ENCODE data around the gene ADARB1.
A peak's percentile ranks its signal among the peaks of the same experiment; 100 is the strongest.

The ADARB1 gene

DNA sequence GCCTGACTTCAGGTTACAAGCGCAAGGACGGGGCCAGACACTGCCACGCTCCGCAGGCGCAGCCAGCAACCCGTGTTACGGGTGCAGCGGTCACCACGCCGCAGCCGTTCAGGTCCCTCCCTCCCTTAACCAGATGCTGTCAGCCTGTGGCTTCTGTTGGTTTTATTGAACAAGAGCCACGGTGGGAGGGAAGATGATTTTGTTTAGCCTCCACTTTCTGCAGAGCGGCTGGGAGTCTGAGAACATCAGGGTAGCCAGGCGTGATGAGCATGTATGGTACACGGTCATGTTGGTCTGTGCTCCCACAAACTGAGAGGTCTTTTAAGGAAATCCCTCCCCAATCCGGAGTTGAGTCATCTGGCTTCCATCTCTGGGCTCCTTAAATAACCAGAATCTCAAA is 18.5 kb upstream of the ADARB1 start:
- no peak for DNase-seq

DNA sequence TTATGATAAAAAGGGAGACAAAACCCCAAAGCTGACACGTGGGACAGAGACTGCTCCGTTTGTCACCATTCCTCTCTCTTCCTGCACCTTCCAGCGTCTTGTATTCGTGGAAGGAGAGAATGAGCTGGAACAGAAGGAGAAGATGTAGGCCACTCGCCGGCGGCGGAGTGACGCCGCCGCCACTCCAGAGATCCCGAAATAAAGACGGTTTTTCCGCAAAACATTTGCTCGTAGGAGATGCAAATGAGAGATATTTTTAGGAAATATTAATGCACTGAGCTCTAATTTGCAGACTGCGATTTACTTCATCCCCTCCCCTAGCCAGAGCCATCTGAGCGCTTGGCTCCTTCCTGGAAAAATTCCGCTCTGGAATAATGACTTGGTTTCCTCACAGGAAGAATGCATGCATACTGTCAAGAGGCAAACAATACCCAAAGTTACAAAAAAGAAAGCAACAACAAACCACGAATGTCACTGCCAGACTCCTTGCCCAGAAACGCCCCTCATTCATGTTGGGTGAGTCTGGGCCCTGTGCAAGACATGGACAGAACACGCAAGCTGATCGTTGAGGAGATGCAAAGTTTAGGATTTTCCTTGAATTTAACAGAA is 18.0 kb upstream of the ADARB1 start:
- DNase-seq: no peak

DNA sequence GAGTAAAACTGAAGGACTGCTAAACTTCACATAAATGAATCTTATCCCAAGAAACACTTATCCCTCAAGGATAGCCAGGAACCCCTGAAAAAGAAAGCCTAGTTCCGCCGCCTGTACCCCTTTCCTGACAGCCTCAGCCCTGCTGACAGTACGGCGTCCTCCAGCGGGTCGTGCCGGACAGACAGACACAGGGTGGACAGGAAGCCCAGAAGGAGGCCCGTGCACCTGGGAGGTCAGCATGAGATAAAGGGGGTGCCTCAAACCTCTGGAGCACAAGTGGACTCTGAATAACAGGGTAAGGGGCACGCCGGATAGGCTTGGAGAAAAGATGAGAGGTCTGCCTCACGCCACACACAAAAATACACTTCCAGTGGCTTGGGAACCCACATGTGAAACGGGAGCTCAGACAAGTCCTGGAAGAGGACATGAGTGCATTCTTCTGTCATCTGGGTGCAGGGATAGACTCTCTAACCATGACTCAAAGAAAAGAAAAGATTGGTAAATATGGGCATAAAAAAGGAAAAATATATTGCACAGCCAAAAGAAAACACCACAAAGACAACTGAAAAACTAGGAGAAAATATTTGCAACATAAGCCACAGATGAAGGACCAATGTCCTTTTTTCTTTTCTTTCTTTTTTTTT is 17.3 kb upstream of the ADARB1 start:
- DNase-seq: no peak

DNA sequence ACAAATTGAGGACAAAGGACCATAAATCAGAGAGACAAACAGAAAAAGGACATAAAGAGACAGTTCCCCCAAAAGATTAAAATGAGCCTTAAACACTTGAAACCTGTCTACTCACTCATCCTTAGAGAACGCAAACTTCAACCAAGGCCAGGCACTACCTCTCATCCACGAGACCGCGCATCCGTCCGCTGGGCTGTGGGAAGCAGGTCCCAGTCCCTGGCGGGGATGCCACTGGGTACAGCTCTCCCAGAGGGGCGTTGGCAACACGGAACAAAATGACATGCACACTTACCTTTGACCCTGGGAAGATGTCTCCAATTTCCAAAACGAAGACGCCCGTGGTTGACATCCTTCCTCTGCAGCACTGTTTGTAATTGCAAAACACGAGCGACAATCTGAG is 16.5 kb upstream of the ADARB1 start:
- DNase-seq: no peak

DNA sequence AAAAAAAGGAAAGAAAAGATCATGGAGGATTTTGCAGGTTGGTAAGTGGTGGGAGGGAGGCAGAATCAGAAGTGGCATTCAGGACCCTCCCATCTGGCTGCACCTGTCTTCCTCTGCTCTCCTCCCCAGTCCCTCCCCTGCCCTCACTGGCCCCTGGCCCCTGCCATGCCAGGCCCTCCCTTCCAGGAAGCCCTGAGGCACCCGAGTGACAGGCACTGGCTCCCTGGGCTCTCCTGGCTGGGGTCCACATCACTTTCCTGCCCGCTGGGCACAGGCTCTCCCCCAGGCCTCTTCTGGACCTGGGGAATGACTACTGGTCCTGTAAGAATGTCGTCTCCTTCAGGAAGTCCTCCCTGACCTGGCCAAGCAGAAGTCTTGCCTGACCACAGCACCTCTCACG is 15.3 kb upstream of the ADARB1 start:
- DNase-seq: no peak

DNA sequence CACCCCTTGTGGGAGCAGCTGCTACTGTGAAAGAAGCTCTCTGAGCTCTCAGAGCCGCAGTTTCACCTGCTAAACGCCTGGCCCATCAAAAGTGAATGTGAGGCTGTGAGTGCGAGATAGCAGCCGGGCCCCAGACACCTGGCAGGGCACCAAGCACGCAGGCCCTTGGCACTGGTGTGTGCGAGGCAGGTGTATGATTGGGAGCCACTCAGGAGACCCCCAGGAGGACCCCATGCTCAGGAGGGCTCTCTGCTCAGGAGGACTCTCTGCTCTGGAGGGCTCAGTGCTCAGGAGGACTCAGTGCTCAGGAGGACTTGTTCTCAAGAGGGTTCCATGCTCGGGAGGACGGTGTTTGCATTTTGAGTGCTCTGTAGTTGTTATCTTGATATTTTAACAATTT is 14.3 kb upstream of the ADARB1 start:
- no peak for DNase-seq

DNA sequence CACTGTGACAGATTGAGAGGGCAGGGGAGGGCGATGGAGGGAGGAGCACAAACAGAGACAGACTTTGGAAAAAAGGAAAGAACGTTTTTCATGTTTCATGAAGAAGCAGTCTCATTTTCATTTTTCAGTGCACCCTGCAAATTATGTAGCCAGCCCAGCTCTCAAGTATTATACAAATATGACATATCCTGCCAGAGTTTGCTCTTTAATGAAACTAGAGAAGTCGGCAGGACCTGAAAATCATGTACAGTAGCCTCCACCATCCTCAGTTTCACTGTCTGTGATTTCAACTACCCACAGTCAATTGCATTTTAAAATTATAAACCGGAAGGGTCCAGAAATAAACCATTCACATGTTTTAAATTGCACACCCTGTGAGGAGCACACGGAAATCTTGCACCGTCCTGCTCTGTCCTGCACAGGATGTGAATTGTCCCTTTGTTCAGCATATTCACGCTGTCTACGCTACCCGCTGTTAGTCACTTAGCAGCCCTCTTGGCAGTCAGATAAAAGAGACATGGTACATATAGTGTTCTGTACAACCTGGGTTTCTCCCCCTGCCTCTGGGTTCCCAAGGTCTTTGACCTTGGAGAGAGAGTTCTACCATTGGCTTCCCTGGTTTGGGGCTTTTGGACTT is 13.6 kb upstream of the ADARB1 start:
- DNase-seq: no peak

DNA sequence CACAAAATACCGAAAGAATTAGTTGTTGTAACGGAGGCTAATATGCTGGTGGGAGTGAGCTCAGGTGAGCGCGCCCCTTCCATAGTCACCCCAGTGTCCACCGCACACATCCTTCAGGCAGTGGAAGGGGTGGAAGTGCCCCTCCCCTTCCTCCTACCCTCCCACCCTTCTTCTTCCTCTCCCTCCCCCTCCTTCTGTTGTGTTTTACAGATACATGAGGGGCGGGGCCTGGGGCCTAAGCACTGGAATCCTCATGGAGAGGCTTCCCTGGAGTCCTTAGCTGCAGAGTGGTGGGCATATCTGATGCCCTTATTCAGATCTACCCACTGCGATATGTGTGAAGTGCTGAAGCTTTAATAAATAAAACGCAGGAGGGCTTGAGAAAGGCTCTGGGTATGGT is 10.3 kb upstream of the ADARB1 start:
- no peak for DNase-seq

DNA sequence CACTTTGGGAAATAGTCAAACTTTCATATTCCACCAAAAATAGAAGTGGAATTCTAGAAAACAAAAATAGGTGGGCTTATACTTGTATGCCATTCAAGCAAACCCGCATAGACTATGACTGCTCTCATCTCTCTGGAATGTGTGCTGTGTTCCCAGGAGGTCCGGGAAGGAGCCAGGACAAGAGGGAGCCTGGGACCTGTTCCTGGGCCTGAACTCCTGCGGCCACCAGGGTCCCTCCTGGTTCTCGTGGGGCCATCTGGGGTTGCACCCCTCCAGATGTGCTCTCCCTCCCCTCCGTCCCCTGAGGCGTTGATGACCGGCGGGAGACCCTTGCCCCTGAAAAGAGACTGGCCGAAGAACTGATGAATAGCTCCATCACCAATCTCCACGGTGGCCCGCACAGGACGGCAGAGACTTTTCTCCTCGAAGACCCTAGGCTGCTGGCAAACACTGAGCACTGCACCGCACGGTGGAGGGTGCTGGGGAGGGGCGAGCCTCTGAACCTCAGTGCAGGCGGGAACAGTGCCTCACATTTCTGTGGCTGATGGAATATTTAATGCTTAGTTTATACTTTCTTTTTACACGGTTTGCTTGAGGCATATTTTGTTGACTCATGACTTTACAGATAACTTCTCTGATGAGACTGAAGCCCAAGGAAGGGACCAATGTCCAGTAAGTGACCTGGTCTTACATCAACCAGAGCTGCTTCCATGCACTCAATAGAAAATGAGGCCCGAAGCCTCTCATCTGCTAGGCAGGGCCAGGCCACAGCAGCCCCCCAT is 9.6 kb upstream of the ADARB1 start:
- DNase-seq: no peak

DNA sequence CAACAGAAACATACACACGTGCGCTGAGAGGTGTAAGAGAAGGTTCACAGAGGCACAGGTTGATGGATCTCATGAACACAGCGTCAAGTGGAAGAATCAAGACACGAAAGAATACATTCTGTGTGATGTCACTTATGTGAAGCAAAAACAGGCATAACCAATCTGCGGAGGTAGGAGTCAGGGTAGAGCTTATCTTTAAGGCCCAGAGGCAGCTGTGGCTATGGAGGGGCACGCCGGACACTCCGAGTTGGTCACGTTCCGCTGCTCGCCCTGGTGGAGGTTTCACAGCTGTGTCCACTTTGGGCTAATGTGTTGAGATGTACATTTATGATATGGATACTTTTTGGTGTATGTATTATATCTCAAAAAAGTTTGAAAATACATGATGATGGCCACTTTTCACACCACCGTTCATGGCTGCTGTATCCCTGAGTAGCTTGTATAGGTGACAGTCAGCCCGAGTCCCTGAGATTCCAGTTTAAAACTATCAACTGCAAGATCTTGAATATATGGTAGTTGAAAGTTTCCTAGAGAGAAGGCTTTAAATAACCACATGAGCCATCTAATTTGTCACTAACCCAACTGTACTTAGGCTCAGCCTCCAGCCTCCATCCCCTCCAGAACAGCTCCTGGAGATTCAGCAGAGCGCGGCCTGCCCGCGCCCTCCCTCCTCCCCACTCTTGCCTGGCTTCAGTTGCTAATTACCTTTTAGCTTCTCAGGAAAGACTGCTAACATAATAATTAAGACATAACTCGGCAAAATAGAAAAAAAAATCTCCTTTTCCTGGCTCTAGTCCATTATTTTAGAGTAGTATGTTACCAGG is 6.7 kb upstream of the ADARB1 start:
- DNase-seq: no peak

DNA sequence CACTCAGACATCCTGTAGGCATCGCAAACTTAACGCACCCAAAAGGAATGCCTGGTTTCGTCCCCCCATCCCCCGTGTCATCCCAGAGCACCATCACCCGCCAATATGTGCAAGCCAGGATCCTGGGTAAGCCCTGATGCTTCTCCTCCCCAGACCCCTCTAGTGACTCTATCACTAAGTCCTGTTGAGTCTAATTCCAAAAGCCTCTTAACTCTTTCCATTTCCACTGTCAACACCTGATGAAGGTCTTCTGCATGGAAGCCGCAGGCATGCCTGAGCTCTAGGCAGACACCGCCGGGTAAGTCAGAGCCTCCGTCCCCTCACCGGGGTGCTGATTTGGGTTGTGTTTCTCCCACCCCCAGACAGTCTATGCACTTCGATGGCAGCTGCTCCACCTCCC is 5.3 kb upstream of the ADARB1 start:
- DNase-seq: no peak

DNA sequence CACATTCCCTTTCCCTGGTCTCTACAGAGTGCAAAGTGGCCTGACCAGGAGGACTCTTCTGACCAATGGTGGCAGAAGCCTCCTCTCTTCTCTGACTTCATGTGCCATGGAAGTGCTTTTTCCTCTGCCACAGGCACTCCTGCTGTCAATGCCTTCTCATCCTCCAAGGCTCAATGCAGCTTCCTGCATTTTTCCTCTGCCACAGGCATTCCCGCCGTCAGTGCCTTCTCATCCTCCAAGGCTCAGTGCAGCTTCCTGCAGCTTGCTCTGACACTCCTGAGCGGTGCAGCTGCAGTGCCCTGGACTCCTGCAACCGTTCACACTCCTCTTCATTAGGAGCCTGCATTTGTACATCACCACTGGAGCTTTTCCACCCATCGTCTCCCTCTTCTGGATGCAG is 4.7 kb upstream of the ADARB1 start:
- DNase-seq: no peak

DNA sequence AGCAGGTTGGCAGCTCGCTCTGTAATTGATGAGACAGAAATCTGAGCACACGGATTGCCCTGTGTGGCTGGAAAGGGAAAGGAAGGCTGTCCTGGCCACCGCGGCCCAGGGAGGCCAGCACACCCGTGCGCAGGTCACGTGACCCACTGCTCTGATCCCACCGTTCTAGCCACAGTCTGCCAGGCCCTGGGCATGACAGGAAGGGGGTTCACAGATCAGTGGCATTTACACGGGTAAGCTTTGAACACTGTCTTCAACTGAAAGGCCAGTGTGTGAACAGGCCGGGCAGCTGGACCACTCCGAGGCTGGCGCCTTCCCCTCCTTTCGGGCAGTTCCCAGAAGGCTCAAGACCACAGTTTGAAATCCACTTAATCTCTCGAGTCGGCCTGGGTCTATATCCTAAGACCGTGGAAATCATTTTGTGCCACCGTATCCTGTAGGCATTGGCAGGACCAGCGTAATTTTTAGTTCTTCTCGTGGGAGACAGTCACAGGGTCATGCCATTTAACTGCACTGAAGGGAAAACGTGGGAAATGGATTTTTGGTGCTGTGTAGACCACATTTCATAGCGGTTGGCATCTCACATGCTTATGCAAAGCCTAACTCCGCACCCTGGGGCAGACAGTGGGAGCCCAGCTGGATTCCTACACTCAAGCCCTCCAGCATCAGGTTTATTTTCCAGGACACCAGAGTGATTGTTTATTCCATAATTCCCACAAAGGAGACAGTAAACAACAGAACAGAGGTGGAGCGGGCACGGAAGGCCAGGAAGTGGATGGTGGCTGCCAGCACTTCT is 3.1 kb upstream of the ADARB1 start:
- no peak for DNase-seq

DNA sequence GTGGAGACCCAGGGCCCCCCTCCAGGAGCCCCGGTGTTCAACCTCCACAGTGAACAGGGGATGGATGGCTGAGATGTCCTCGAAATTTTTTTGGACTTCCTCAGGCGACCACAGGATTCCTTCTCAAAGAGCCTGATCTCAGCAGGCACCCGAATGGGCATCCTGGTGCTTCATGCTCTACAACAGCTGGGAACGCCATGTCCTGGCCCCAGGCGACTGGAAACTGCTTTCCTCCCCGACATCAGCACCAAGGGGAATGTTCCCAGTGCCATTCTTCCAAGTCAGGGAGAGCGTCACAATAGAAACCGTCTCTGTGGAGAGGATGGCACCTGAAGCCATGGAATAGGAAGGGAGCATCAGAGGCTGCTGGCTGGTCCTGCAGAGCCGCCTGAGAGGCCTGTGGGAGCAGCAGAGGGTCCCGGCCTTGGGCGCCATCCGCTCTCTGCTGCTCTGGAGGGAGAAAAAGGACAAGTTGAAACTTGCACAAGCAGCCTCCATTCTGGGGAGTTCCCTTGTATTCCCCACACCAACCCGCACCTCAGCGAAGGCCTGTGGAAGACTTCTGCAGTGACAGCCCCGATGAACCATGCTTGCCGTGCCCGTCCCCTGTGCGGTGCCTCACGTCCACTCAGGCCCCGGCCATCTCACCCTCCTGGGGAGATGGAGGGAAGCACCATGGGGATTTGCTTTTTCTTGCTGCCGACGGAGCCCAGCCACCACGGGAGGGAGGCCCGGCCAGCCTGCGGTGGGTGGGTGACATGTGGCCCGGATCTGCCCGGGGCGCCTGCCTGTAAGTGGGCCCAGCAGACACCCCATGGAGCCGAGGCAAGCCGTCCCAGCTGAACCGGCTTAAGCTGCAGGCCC is 2.3 kb upstream of the ADARB1 start:
- DNase-seq: no peak

DNA sequence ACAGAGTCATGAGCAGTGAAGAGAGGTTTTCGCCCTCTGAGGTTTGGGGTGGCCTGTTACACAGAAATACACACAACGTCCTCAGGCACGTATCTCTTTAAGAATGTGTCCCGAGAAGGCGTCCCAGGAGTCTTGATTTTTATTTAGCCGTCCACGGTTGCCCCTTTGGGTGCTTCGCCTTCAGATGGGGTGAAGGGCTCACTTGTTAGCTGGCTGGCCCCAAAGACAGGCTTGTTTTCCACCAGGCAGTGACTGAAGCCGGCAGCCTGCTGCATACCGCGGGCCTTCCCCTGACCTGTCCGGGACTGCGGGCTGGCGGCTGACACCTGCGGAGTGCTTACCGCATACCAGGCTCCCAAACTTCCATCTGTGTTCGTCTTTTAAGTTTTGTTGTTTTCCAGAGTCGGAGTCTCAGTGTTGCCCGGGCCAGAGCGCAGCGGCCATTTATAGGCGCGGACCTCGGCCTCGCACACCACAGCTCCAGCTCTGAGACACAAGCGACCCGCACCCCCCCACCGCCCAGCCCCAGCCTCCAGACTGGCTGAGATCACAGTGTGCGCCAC is 1.6 kb upstream of the ADARB1 start:
- no peak for DNase-seq

DNA sequence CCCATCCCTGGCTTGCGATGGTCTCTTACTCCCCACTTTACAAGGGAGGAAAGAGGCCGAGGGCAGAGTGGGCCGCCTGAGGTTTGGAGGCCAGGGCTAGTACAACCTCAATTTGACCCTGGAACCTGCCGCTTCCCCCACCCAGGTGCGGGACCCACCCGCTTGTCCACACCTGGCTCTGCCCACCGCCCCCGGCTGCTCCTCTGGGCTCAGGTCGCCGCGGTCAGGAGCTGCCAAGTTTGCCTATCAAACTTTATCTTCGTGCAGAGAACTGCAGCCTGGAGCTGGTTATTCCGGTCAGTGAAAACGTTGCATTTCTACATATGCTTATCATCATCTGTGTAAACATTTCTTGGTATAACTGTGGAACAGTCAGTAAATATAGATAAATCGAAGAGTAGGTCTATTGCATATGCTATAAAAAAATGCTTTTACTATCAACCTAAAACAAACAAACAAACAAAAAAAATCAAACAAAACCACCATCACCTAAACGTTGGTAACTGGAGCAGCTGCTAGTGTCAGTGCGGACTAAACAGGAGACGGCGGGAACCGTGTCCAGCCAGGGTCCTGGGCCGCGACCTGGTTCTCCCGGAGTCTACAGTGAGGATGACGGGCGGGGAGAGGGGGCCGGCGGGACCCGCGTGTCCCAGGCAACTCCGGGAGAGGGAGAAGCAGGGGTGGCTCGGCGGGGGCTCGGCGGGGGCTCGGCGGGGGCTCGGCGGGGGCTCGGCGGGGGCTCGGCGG is 906 bp upstream of the ADARB1 start:
- no peak for DNase-seq

DNA sequence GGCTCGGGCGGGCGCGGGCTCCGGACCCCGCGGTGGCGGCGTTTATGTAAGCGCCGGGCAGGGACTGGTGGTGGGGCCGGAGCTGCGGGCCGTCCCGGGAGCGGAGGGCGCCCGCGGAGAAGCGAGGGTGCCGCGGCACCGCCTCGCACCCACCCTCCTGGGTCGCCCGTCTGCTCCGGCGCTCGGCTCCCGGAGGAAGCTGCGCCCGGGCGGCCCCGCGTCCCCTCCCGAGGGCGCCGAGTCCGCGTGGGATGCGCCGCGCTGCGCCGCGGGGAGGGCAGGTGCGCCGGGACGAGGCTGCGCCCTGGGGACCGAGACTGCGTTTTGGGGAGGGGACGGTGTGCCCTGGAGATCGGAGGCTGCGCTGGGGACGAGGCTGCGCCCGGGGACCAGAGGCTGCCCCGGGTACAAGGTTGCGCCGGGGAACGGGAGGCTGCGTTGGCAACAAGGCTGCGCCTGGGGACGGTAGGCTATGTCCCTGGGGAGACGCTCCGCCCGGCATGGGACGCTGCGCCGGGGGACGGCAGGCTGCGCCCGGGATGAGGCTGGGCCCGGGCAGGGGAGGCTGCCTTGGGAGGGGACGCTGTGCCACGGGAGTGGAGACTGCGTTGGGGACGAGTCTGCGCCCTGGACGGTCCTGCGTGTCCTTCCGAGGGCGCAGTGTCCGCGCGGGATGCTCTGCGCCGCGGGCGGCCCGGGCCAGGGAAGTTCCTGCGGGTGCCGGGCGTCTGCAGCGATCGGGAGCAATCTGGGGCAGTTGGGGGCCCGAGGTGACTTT is 627 bp downstream of the ADARB1 start:
- DNase-seq: peak; percentile 46

DNA sequence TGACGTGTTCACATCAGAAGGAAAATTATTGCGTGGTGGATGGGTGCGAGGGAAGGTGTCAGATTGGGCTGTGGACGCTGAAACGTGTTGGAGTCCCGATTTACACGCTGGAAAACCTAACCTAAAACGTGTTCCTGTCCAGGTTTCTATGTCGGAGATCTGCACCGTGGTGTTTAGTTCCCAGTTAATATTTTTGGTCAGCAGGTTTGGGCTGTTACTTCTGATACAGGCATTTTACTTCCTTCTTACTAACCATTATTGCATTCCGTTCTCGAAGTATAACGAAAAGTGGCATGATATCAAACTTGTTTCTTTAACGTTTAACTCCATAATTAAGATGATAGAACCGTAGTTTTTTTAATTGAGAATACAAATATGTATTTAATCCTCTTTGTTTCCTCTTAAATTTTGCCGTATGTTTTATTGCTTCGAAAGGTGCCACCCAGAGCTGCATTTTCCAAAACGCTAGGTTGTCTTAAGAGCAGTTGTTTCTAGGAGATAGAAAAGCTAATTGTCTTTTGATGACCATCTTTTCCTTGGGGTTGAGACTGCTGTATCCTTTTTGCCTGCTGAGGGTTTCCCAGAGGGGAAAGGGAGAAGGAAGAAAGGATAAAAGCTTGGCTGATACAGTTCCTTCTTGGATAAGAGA is 1.3 kb downstream of the ADARB1 start:
- DNase-seq: no peak

DNA sequence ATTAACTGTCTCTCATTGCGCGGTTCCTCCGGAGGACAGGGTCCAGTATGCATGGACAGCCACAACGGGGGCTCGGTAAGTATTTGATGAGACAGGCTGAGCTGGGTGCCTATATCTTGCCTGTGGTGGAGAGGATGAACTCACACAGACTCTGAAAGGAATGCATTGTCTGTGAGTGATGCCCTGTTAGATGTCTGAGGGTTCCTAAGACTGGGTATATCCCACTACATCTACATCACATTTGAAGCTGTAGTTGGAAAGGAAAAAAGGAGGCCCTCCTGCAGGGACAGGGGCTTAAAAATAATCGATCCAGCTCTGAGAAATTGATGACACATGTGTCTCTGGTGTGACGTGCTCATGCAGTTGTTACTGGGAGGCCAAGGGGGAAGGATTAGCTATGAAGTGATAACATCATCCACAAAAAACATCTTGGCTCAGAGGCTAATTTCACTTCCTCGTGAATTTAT is 1.9 kb downstream of the ADARB1 start:
- DNase-seq: no peak
